H1 (cell line): ENCODE data around the gene ZNRF3.

Experiments used
- CBX8 ChIP-seq: fragments of 300-800, 300-1000 bp; sonication (generic); IDR thresholded peaks from 2 replicates; pipeline ENCODE4 v1.7.1; 2016; ENCODE audit warnings: low read depth, low read length, borderline replicate concordance
- CEBPB ChIP-seq: IDR thresholded peaks from 2 replicates; pipeline ENCODE4 v1.6.1; 2012; ENCODE audit warnings: low read depth, low read length
- CTCF ChIP-seq, 3 experiments: IDR thresholded peaks; 1 replicate in 2 of 3; 2 replicates in 1 of 3; pipeline versions ENCODE4 v1.5.1 to v1.6.1; 2011; ENCODE audit warnings: low read length in 3 of 3, mild to moderate bottlenecking in 3 of 3, inconsistent platforms in 2 of 3, low read depth in 1 of 3, moderate library complexity in 1 of 3; ENCODE audit not compliant: insufficient read depth in 1 of 3; ENCODE audit errors: control extremely low read depth in 1 of 3
- EP300 ChIP-seq, 2 experiments: IDR thresholded peaks; 1 replicate in 1 of 2; 2 replicates in 1 of 2; pipeline ENCODE4 v1.6.1; 2011 to 2012; ENCODE audit warnings: low read depth in 2 of 2, low read length in 2 of 2, mild to moderate bottlenecking in 2 of 2, borderline replicate concordance in 1 of 2, inconsistent platforms in 1 of 2, moderate library complexity in 1 of 2
- GABPA ChIP-seq: IDR thresholded peaks from 2 replicates; pipeline ENCODE4 v1.6.1; 2011; ENCODE audit warnings: mild to moderate bottlenecking, low read length, moderate library complexity, borderline replicate concordance; ENCODE audit not compliant: insufficient read depth
- GTF2F1 ChIP-seq: IDR thresholded peaks from 2 replicates; pipeline ENCODE4 v1.6.1; 2012; ENCODE audit warnings: low read depth, low read length, improper control_type of control experiment, borderline replicate concordance
- NANOG ChIP-seq: IDR thresholded peaks from 2 replicates; pipeline ENCODE4 v1.6.1; 2011; ENCODE audit warnings: low read length, low read depth, mild to moderate bottlenecking, inconsistent platforms; ENCODE audit not compliant: insufficient read depth, poor library complexity, severe bottlenecking
- NRF1 ChIP-seq: IDR thresholded peaks from 2 replicates; pipeline ENCODE4 v1.6.1; 2011; ENCODE audit warnings: mild to moderate bottlenecking, low read depth, low read length, improper control_type of control experiment
- POLR2A ChIP-seq, 2 experiments: IDR thresholded peaks; 1 replicate in 1 of 2; 2 replicates in 1 of 2; pipeline ENCODE4 v1.6.1; 2011; ENCODE audit warnings: low read depth in 2 of 2, low read length in 2 of 2, mild to moderate bottlenecking in 2 of 2; ENCODE audit errors: control extremely low read depth in 1 of 2
- POLR2AphosphoS5 ChIP-seq: IDR thresholded peaks from 2 replicates; pipeline ENCODE4 v1.6.1; 2011; ENCODE audit warnings: low read depth, low read length
- RNF2 ChIP-seq: fragments of 200-900, 300-1000 bp; sonication (generic); IDR thresholded peaks from 2 replicates; pipeline ENCODE4 v1.7.1; 2016; ENCODE audit warnings: borderline replicate concordance, low read depth, mild to moderate bottlenecking, antibody characterized with exemption, low read length; ENCODE audit not compliant: poor library complexity, severe bottlenecking; ENCODE audit errors: missing control alignments
- SRF ChIP-seq: IDR thresholded peaks from 2 replicates; pipeline ENCODE4 v1.6.1; 2011; ENCODE audit warnings: mild to moderate bottlenecking, low read depth, low read length, moderate library complexity

- TF ChIP-seq GTF2F1 (no peak), CTCF (IDR thresholded peaks at IDR 0.05; ENCODE audit: control extremely low read depth in 1 of 3, insufficient read depth in 1 of 3, low read depth in 1 of 3, low read length in 3 of 3) (peak in 2 of 3 experiments; percentile 86 to 94; a peak in 3 of 4 replicates), SRF (no peak), POLR2A (IDR thresholded peaks at IDR 0.05; ENCODE audit: control extremely low read depth in 1 of 2, low read depth in 2 of 2, low read length in 2 of 2) (no peak), NANOG (no peak), CBX8 (no peak), POLR2AphosphoS5 (no peak), GABPA (no peak), NRF1 (no peak), CEBPB (peak; percentile 66), RNF2 (no peak), EP300 (IDR thresholded peaks at IDR 0.05; ENCODE audit: borderline replicate concordance in 1 of 2, low read depth in 2 of 2, low read length in 2 of 2) (no peak)
These were observed 27.8 kb upstream of the ZNRF3 start for GRCh38 chr22:28855355-28856094.
